ENCODE results near the gene GPR142.

The GPR142 gene

DNA sequence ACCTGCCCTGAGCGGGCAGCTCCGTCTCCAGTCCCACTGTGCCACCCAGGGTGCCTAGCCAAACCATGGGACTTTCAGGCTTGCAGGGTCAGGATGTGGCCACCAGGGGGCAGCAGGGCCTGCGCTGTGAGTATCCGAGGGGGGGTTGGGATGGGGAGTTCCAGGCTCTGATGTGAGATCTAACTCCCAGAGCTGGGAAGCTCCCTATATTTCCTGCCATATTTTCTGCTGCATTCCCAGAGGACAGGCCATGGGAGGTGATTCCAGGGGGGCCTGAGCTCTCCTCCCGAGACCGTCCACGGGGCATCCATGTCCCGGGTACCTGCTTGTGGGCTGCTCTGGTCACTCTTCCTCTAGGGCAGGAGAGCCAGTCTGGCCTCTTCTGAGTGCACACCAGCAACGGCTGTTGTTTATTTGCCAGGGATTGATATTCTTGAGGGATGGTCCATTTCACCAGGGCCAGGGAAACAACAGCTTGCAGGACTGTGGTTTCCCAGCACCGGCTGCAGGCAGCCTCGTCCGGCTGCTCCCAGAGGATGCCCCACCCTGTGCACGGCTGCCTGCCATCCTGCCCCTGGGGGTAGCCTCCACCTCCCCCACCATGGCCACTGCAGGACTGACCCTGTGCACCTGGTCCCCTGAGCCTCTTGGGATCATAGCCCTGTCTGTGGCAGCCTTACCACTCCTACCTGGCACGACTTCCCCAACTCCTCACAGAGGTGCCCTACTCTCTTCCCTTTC is 1.2 kb downstream of the GPR142 start:
- no peak overlapping the region for H3K4me3 ChIP-seq (ENCODE audit: low read depth, low read length)

DNA sequence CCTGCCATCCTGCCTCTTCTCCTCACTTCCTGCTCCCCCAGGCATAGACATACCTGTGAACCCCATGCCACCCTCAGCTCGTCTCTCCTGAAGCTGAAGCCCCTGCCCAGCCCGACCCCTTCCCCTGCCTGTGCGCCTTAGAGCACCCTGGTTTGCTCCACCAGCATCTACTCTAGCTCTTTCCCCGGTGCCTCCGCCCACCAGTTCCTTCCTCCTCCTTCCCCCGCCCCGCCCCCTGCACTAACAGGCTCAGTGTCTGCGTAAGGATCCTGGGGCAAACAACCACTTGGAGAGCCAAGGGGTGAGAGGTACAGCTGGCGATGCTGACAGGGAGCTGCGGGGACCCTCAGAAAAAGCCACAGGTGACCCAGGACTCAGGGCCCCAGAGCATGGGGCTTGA is 1.9 kb downstream of the GPR142 start:
- H3K4me3 ChIP-seq (ENCODE audit: low read depth, low read length), result no peak overlapping the region

- H3K4me3 ChIP-seq (ENCODE audit: low read depth, low read length), result no peak overlapping the region
Observed at GRCh38 chr17:74369665-74370490, 2.6 kb downstream of the GPR142 start.

DNA sequence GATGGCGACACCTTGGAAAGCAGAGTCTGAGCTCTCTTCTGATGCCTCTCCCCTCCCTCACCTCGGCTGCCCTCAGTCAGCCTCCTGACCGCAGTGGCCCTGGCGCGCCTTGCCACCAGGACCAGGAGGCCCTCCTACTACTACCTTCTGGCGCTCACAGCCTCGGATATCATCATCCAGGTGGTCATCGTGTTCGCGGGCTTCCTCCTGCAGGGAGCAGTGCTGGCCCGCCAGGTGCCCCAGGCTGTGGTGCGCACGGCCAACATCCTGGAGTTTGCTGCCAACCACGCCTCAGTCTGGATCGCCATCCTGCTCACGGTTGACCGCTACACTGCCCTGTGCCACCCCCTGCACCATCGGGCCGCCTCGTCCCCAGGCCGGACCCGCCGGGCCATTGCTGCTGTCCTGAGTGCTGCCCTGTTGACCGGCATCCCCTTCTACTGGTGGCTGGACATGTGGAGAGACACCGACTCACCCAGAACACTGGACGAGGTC is 4.4 kb downstream of the GPR142 start:
- H3K4me3 ChIP-seq (ENCODE audit: low read depth, low read length), result no peak overlapping the region

- H3K4me3 ChIP-seq (ENCODE audit: low read depth, low read length), result no peak overlapping the region
Observed at GRCh38 chr17:74372426-74372825, 5.1 kb downstream of the GPR142 start.

- no peak overlapping the region for H3K4me3 ChIP-seq (ENCODE audit: low read depth, low read length)
Observed at GRCh38 chr17:74373838-74374606, 6.7 kb downstream of the GPR142 start.

- no peak overlapping the region for H3K4me3 ChIP-seq (ENCODE audit: low read depth, low read length)
Observed at GRCh38 chr17:74374858-74375257, 7.6 kb downstream of the GPR142 start.

GRCh38 chr17:74379495-74380085 is 12.3 kb downstream of the GPR142 start:
- no peak overlapping the region for H3K4me3 ChIP-seq (ENCODE audit: low read depth, low read length)

DNA sequence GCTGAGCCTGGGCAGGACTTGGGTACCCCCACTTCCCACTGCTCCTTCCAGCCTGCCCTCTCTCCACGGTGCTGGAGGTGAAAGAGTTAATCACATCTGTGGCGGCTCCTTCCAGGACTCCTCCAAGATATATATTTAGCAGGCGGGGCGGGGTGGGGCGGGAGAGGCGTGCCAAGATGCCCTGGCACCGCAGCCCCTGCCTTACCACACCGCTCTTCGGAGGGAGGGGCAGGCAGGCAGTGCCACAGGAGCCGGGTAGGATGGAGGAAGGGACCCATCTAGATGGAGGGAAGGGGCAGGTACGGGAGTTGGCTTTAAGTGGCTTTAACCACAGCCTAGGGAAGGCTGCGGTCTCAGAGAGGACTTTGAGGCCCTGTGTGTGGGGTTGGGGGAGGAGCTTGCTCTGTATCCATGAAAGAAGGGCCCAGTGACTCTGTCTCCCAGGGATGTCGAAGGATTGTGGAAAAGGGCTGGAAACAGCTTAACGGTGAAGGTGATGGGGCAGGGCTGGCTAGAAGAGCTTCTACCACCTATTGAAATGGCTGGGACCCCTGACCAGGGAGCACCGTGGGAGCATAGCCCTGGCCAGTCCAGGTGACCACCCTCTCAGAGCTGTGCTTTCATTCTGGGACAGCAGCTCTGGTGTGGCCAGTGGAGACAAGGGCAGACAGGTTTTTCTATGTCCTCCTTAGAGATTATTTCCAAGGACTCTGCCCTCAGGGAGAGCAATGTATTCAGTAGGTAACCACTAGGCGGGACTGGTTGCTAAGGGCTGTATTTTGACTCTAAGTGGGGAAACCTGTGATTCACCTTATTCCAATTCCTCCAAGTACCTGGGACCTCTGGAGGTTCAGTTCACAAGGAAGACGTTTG is 13.0 kb downstream of the GPR142 start:
- no peak overlapping the region for H3K4me3 ChIP-seq (ENCODE audit: low read depth, low read length)

DNA sequence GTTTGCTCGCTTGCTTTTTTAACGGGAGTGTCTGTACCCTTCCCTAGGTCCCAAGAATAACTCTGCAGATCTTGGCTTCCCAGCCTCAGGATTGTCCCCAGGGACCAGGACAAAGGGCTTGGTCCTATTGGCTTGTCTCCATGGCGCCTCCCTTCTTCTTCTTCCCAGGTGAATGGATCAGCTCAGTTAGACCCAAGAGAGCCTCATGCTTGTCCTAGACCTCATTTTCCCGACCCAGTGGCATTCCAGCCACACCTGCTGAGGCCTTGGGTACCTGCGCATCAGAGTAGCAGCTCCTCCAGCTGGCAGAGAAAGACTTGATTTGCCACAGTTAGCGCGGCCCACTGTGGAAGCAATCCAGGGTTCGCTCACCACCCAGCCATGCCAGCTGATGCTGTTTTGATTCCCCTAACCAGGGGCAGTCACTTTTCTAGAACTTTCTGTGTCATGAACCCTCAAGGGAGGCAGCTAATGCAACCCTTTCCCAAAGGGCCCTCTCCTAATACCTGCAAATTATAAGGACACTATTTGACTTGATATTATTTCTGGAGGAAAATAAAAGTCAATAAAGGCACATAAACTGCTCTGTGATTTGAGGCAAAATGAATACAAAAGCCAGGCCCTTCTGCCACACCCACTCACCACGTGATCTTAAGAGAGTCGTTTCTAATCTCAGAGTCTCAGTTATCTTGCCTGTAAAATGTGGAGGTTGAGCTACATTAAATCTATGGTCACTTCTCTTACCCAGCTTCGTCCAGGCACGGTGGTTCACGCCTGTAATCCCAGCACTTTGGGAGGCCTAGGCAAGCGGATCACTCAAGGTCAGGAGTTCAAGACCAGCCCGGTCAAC is 13.9 kb downstream of the GPR142 start:
- H3K4me3 ChIP-seq (ENCODE audit: low read depth, low read length), result no peak overlapping the region

GRCh38 chr17:74383141-74383540 is 15.8 kb downstream of the GPR142 start:
- no peak overlapping the region for H3K4me3 ChIP-seq (ENCODE audit: low read depth, low read length)

GRCh38 chr17:74385201-74385600 is 17.9 kb downstream of the GPR142 start:
- H3K4me3 ChIP-seq (ENCODE audit: low read depth, low read length), result no peak overlapping the region

- no peak overlapping the region for H3K4me3 ChIP-seq (ENCODE audit: low read depth, low read length)
Observed at GRCh38 chr17:74386386-74386785, 19.1 kb downstream of the GPR142 start.

DNA sequence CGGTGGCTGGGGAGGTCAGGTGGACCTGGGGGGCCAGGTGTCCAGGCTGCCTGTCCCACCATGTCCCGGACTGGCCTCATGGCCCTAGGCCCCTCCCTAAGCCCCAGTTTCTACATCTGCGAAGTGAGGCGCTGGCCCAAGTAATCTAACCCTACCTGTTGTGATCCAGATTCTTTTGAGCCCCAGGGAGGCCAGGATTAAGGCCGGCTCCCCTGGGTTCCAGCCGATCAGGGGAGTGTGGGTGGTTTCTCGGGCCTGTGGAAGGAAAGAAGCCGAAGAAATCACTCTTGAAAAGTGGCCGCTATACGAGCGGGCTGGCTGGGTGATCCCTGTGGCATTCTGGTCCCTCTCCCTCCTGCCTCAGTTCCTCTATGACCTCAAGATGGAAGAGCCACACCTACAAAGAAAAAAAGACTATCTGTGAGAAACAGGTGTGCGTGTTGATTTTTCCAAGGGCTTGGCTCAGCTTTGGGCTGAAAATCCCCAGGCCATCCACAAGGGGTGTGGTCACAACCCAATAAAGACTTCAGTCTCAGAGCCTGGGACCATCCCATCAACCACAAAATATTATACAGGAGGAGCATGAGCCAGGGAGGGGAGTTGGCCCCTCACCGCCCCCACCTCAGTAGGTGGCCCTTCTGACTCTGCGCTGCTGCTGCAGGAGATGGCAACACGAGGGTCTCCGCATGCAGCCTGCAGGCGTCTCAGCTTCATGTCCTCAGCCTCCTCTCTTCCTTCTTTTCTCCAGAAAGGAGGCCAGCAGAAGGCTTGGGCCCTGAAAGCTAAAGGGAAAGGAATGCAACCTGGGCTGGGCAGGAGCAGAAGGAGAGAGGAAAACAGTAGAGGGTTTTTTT is 20.3 kb downstream of the GPR142 start:
- H3K4me3 ChIP-seq (ENCODE audit: low read depth, low read length), result no peak overlapping the region

- no peak overlapping the region for H3K4me3 ChIP-seq (ENCODE audit: low read depth, low read length)
Observed at GRCh38 chr17:74389084-74389753, 21.9 kb downstream of the GPR142 start.

DNA sequence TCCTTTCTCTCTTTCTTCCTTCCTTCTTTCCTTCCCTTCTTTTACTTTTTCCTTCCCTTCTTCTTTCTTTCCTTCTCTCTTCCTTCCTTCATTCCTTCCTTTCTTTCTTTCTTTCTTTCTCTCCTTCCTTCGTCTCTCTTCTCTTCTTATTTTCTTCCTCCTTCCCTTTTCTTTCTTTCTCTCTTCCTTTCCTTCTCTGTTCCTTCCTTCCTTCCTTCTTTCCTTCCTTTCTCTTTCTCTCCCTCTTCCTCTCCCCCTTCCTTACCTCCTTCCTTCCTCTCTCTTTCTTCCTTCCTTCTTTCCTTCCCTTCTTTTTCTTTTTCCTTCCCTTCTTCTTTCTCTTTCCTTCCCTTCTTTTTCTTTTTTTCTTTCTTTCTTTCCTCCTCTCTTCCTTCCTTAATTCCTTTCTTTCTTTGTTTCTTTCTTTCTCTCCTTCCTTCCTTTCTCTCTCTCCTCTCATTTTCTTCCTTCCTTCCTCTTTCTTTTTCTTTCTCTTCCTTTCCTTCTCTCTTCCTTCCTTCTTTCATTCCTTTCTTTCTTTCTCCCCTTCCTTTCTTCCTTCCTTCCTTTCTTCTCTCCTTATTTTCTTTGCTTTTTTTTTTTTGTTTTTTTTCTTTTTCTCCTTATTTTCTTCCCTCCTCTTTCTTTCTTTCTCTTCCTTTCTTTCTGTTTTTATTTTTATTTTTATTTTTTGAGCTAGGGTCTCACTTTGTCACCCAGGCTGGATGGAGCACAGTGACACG is 22.8 kb downstream of the GPR142 start:
- H3K4me3 ChIP-seq (ENCODE audit: low read depth, low read length), result no peak overlapping the region

All from iPS-11a (cell line).